Measurements from ENCODE around the gene NFKBIZ. TPM values are rescaled to one million over a fixed set of nuclear protein-coding genes. Genes with fewer than 3 reads are reported as not detected.

Gene NFKBIZ
- total and polyA plus RNA-seq, 11 donors: 5.6 to 44.8 (median 9.9) TPM

DNA sequence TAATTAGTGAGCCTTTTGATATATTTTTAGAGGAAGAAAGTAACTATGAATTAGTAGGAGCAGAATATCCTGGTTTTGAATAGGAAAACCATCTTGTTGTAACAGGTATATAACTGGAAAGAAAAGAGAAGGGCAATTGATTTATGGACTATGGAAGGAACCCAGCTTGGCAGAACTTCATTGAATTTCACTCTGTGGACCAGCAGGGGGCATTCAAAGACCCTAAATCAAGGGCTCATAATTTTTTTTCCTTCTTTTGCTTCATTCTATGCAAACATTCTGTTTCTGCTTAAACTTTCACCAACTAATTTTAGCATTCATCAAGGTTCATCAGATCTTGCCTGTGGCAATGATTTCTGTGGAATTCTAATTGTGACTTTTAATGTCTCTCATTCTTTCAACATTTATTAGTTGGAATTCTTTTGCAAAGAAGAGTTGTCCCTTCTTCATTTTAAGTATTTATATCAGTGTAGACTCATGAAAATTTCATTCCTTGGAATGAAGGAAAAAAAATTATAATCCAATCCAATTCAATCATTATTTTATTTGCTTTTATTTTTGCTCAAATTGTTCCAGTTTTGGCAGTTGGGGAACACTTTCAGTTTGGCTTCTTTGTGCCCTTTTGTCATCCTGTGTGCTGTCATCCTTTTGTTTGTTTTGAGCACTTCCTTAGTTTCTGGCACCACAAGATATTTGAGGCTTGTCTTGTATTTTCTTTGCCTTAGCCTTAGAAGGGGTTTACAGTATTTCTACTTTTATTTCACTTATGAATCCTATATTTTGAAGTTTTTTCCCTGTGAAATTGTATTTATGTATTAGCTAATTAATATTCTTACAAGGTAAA, 39.9 kb upstream of the NFKBIZ start:
- peak in 2 of 4 donors; percentile 39 to 51 for ATAC-seq
- Histone ChIP-seq H3K27me3 (no peaks in the 10 kb centered on the region), H3K4me1 (peaks cover 0 to 28% (median 15%) of the 10 kb centered on the region in 12 donors), H3K4me3 (no peak overlapping the region), H3K9me3 (peaks cover 0 to 6% (median 0%) of the 10 kb centered on the region in 12 donors), H3K27ac (peak overlapping the region in 2 of 12 donors; percentile 31 to 63), H3K36me3 (peaks cover 0 to 29% (median 6%) of the 10 kb centered on the region in 9 donors)
- no peak for TF ChIP-seq POLR2A (IDR thresholded peaks at IDR 0.05)
- TF ChIP-seq, protein P1, sequence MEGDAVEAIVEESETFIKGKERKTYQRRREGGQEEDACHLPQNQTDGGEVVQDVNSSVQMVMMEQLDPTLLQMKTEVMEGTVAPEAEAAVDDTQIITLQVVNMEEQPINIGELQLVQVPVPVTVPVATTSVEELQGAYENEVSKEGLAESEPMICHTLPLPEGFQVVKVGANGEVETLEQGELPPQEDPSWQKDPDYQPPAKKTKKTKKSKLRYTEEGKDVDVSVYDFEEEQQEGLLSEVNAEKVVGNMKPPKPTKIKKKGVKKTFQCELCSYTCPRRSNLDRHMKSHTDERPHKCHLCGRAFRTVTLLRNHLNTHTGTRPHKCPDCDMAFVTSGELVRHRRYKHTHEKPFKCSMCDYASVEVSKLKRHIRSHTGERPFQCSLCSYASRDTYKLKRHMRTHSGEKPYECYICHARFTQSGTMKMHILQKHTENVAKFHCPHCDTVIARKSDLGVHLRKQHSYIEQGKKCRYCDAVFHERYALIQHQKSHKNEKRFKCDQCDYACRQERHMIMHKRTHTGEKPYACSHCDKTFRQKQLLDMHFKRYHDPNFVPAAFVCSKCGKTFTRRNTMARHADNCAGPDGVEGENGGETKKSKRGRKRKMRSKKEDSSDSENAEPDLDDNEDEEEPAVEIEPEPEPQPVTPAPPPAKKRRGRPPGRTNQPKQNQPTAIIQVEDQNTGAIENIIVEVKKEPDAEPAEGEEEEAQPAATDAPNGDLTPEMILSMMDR (IDR thresholded peaks at IDR 0.05): peak; percentile 45 to 79 (median 70)
- intact Hi-C loops (cut with DNase I): loop anchor here in 9 of 10 donors (1.0 to 10.0 kb wide), 7 partner anchors 38 to 728 kb away; partner anchors contain the start of gene NFKBIZ (in 1 of the 9)
- DNase-seq: no peak

DNA sequence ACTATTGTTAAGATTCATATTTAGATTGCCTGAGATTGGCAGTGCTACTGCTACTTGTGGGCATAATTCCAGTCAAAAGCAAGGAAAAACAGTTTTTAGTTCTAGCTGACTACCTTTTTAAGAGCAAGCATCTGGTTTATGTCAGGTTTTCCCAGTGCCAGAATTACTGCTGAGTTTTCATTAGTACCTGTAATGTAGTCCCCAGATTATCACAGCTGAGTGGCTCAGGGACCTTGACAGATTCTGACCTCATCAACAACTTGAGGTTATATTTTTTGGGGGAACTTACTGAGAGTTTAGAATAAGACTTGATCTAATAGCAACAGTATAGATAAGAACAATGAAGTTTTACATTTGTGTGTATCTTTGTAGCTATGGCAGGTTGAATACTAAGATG, 39.3 kb upstream of the NFKBIZ start:
- no peaks in the 10 kb centered on the region for H3K27me3 ChIP-seq
- TF ChIP-seq POLR2A (IDR thresholded peaks at IDR 0.05): no peak
- TF ChIP-seq, protein P1 (IDR thresholded peaks at IDR 0.05): no peak
- H3K4me1 ChIP-seq: peaks cover 0 to 30% (median 18%) of the 10 kb centered on the region in 12 donors
- H3K36me3 ChIP-seq: peaks cover 0 to 28% (median 6%) of the 10 kb centered on the region in 9 donors
- H3K9me3 ChIP-seq: peaks cover 0 to 6% (median 0%) of the 10 kb centered on the region in 12 donors
- DNase-seq (no peak), ATAC-seq (no peak)
- peak overlapping the region in 2 of 12 donors; percentile 31 to 63 for H3K27ac ChIP-seq
- intact Hi-C loops (cut with DNase I): loop anchor here in 5 of 10 donors (2.0 to 10.0 kb wide), 5 partner anchors 37 to 727 kb away; partner anchors contain the start of gene NFKBIZ (in 1 of the 5)
- H3K4me3 ChIP-seq: no peak overlapping the region

DNA sequence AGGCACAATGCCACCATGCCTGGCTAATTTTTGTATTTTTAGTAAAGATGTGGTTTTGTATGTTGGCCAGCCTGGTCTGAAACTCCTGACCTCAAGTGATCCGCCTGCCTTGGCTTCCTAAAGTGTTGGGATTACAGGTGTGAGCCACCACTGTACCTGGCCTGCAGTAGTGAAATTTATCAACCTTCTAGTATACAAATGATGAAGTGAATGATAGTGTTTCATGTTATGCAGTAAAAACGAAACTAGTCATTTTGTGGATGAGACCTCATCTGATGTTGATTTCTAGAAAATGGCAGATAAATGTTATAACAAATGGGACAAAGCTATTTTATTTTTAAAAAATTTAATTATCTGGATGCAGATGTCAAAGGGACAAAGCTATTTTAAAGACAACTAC, 37.4 kb upstream of the NFKBIZ start:
- peaks cover 0 to 6% (median 0%) of the 10 kb centered on the region in 12 donors for H3K9me3 ChIP-seq
- no peak overlapping the region for H3K4me3 ChIP-seq
- ATAC-seq (no peak), DNase-seq (no peak)
- intact Hi-C loops (cut with DNase I): loop anchor here in 7 of 10 donors (2.0 to 10.0 kb wide), 5 partner anchors 35 to 725 kb away; partner anchors contain the start of gene NFKBIZ (in 1 of the 7)
- no peaks in the 10 kb centered on the region for H3K27me3 ChIP-seq
- peaks cover 0 to 35% (median 20%) of the 10 kb centered on the region in 12 donors for H3K4me1 ChIP-seq
- H3K27ac ChIP-seq: no peak overlapping the region
- WGBS, 4 donors: 92 to 97% (median 94%) methylated on average over 2 of the region's 2 CpGs
- TF ChIP-seq, protein P1 (IDR thresholded peaks at IDR 0.05): no peak
- TF ChIP-seq POLR2A (IDR thresholded peaks at IDR 0.05): no peak
- H3K36me3 ChIP-seq: peaks cover 0 to 20% (median 7%) of the 10 kb centered on the region in 9 donors

DNA sequence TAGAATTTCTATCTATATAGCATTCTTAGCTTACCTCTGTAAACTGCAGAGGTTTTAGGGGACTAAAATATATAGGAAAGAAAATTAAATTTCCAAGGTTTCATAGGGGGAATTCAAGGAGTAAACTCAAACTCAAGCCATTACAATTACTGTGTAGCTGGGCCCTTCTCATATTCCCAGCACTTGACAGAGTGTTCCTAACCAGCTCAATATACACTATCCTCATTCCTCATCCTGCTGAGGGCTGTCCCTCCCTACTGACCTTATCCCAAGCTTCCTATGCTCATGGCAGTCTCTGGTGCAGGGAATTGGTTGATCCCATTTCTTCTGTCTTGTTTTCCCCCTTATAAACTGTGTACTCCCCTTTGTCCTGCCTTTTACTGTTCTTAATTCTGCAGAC, 36.4 kb upstream of the NFKBIZ start:
- DNase-seq (no peak), ATAC-seq (no peak)
- Histone ChIP-seq H3K27ac (no peak overlapping the region), H3K4me1 (peaks cover 0 to 39% (median 20%) of the 10 kb centered on the region in 12 donors), H3K27me3 (no peaks in the 10 kb centered on the region), H3K4me3 (no peak overlapping the region), H3K36me3 (peaks cover 0 to 20% (median 13%) of the 10 kb centered on the region in 9 donors), H3K9me3 (peaks cover 0 to 6% (median 0%) of the 10 kb centered on the region in 12 donors)
- intact Hi-C loops (cut with DNase I): loop anchor here in 7 of 10 donors (2.0 to 10.0 kb wide), 5 partner anchors 34 to 724 kb away; partner anchors contain the start of gene NFKBIZ (in 1 of the 7)
- no peak for TF ChIP-seq POLR2A (IDR thresholded peaks at IDR 0.05)
- TF ChIP-seq, protein P1 (IDR thresholded peaks at IDR 0.05): no peak
